Sigmoid colon (tissue), 7 donors: ENCODE results near the gene CCDC57. TPM values are rescaled to one million over a fixed set of nuclear protein-coding genes. Genes with fewer than 3 reads are reported as not detected.

Experiments used
- DNase-seq: peaks from one replicate; pipeline ENCODE4 v3.0.0-alpha.2; 2019
- H3K27ac ChIP-seq, 4 donors: fragments of 200-600 bp; sonication (generic); one replicate each; pipeline ENCODE4 v1.5.1; 2016 to 2019; ENCODE audit warnings: mild to moderate bottlenecking in 1 of 4
- H3K27me3 ChIP-seq, 3 donors: fragments of 200-600 bp; sonication (generic); one replicate each; pipeline ENCODE4 v1.5.1; 2019; ENCODE audit warnings: mild to moderate bottlenecking in 1 of 3
- H3K36me3 ChIP-seq, 4 donors: fragments of 200-600 bp; sonication (generic); one replicate each; pipeline ENCODE4 v1.5.1; 2016 to 2019
- H3K4me1 ChIP-seq, 4 donors: fragments of 200-600 bp; sonication (generic); one replicate each; pipeline ENCODE4 v1.5.1; 2017 to 2019
- H3K4me3 ChIP-seq, 4 donors: fragments of 200-600 bp; sonication (generic); one replicate each; pipeline ENCODE4 v1.5.1; 2017 to 2019; ENCODE audit warnings: mild to moderate bottlenecking in 2 of 4, moderate library complexity in 1 of 4
- H3K9me3 ChIP-seq, 4 donors: fragments of 200-600 bp in 3 of 4; sonication (generic) in 3 of 4; one replicate each; pipeline versions ENCODE4 v1.5.1 to v1.6.1; 2013 to 2019
- CTCF ChIP-seq, 4 experiments: fragments of 450-650 bp in 3 of 4; fragments of 200-600 bp in 1 of 4; IDR thresholded peaks; one replicate each; pipeline ENCODE4 v1.5.1; 2016 to 2019; ENCODE audit warnings: antibody characterized with exemption in 4 of 4, mild to moderate bottlenecking in 3 of 4, moderate library complexity in 2 of 4
- EP300 ChIP-seq, 4 donors: sonication (generic); formaldehyde crosslinking; IDR thresholded peaks; one replicate each; pipeline ENCODE4 v1.6.1; 2017; ENCODE audit warnings: antibody characterized with exemption in 4 of 4
- POLR2A ChIP-seq, 2 donors: fragments of 450-650 bp; IDR thresholded peaks; one replicate each; pipeline ENCODE4 v1.6.1; 2016; ENCODE audit warnings: antibody characterized with exemption in 2 of 2, mild to moderate bottlenecking in 2 of 2, moderate library complexity in 2 of 2
- POLR2AphosphoS5 ChIP-seq, 4 donors: sonication (generic); formaldehyde crosslinking; IDR thresholded peaks; one replicate each; pipeline ENCODE4 v1.6.1; 2017; ENCODE audit warnings: antibody characterized with exemption in 4 of 4
- WGBS, 2 donors: extraction: QIAGEN DNeasy Blood & Tissue Kit; methylation state at CpG; one replicate each; pipeline ENCODE4 v1.1.7; 2013; 5-methylcytosine and 5-hydroxymethylcytosine counted together
- intact Hi-C: fragments of 100-400 bp; cut with DNase I; formaldehyde crosslinking; loops from one replicate; pipeline ENCODE4 v1.15.1; 2023
- polyA plus RNA-seq, 3 donors: library from polyadenylated mRNA; stranded (reverse); fragments of 200-250 nt; gene quantifications; one replicate each; pipeline ENCODE4 v1.2.3, GENCODE V29; 2013
- total RNA-seq, 4 donors: library from RNA; depleted of rRNA; stranded (reverse); fragments of >200 nt; gene quantifications; one replicate each; pipeline ENCODE4 v1.1.0, GENCODE V29; 2016
- donor health status: healthy with polysubstance abuse.
- donor health status: Bipolar disorder and iron deficiency.
- donor health status: healthy.

The CCDC57 gene
- total and polyA plus RNA-seq, 7 donors = 13.3 to 47.8 (median 24.4) TPM

DNA sequence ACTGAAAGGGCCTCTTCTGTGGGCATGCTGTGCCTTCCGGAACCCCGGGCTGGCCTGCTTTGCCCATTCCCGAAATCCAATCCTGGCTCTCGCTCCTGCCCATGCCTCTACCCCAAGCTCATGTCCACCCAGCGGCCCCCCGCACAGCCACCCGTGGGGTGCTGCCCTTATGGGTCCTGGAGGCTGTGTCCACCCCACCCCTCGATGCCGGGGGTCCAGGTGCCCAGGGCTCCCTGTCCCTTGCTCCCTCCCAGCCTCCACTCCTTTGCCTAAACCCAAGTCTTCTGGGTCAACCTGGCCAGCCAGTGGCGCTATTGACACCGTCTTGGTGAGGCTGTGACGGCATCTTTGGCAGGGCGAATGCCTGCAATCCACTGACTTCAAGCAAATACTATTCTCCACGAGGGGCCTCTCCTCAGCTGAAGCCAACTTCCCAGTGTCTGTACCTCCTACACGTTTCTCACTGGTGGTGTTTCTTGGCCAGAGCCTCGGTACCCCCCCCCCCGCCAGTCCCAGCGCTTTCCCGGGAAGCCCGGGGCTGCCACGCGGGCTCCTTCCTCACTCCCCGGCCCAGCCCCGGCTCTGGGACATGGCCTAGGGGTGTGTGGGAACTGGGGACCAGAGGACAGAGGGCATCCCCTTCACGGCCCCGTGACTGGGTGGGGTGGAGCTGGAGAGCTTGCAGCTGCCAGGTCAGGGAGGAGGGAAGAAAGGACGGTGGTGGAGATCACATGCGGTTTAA is 134.9 kb downstream of the CCDC57 start:
- Histone ChIP-seq H3K27me3 (no peaks in the 10 kb centered on the region), H3K27ac (no peak overlapping the region), H3K36me3 (peaks cover 23 to 46% (median 34%) of the 10 kb centered on the region in 4 donors), H3K9me3 (no peaks in the 10 kb centered on the region), H3K4me1 (no peaks in the 10 kb centered on the region), H3K4me3 (no peak overlapping the region)
- intact Hi-C loops = no loop called here
- TF ChIP-seq POLR2A (IDR thresholded peaks at IDR 0.05) (no peak), CTCF (IDR thresholded peaks at IDR 0.05) (no peak), POLR2AphosphoS5 (IDR thresholded peaks at IDR 0.05) (no peak), EP300 (IDR thresholded peaks at IDR 0.05) (no peak)
- DNase-seq = no peak
- 73 to 81% methylated on average over 28 of the region's 28 CpGs for WGBS, 2 donors

DNA sequence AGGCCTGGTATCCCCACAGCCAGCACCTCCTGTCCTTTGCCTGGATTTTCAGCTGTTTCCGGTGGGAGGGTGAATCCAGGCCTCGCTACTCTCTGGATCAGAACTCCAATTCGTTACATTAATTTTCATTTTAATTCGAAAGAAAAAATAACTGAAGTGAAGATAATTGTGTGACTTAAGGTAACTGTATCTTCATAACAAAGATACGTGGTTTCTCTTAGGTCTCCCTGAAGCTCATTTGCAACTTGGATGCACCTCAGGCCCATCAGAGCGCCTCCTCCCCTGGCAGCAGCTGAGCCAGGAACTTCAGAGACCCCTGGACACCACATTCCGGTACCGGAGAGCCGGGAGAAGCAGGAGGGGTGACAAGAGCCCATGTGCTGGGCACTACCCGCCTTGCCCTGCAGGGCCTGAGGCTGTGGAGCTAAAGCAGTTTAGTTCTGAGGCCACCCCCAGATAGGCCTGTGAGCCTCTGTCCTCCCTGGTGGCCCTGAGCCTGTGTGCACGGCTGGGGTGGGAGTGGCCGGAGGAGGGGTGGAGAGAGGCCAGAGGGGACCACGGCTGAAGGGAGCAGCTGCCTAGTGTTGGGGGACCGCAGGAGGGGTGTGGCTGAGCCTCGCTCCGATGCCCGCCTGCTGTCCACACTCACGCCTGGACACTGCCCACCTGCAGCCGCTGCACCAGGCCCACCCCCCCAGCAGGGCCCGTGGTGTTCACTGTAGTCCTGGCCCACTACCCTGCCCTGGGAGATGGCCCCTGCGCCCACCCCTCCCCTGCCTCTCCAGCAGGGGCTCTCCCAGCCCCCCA is 135.7 kb downstream of the CCDC57 start:
- Histone ChIP-seq H3K36me3 (peaks cover 18 to 38% (median 27%) of the 10 kb centered on the region in 4 donors), H3K9me3 (no peaks in the 10 kb centered on the region), H3K27me3 (no peaks in the 10 kb centered on the region), H3K27ac (no peak overlapping the region), H3K4me1 (no peaks in the 10 kb centered on the region), H3K4me3 (no peak overlapping the region)
- TF ChIP-seq POLR2AphosphoS5 (IDR thresholded peaks at IDR 0.05) (no peak), CTCF (IDR thresholded peaks at IDR 0.05) (no peak), POLR2A (IDR thresholded peaks at IDR 0.05) (no peak), EP300 (IDR thresholded peaks at IDR 0.05) (no peak)
- 85% methylated on average over 21 of the region's 21 CpGs for WGBS, 2 donors
- DNase-seq = no peak
- intact Hi-C loops = no loop called here

DNA sequence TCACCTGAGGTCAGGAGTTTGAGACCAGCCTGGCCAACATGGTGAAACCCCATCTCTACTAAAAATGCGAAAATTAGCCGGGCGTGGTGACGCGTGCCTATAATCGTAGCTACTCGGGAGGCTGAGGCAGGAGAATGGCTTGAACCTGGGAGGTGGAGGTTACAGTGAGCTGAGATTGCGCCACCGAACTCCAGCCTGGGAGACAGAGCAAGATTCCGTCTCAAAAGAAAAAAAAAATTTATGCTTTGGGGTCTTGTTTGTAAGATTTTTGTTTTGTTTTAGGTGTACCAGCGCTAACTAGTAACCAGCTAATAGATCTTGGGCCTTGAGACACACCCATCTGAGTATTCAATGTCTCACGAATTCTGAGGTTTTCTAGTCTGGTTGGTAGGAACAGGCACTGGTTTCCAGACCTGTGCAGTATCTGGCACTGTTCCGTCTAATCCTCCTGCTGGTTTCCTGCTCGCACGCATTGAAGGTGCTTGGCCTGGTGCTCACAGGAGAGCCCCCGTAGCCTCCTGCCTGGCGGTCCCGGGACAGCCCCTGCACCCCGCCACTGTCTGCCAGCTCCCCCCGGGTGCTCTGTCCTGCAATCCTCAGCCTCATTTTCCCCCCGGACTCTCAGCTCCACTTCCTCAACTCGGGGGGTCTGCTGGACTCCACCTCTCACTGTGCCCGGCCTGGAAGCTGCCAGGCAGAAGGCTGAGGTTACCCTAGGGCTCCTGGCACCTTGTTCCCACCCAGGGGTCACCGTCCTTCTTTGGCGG is 136.4 kb downstream of the CCDC57 start:
- Histone ChIP-seq H3K36me3 (peaks cover 14 to 30% (median 21%) of the 10 kb centered on the region in 4 donors), H3K27me3 (no peaks in the 10 kb centered on the region), H3K9me3 (no peaks in the 10 kb centered on the region), H3K4me3 (no peak overlapping the region), H3K4me1 (no peaks in the 10 kb centered on the region), H3K27ac (no peak overlapping the region)
- no peak for DNase-seq
- WGBS, 2 donors = 83 to 84% methylated on average over 25 of the region's 25 CpGs
- TF ChIP-seq CTCF (IDR thresholded peaks at IDR 0.05) = no peak
- no peak for TF ChIP-seq POLR2A (IDR thresholded peaks at IDR 0.05)
- TF ChIP-seq POLR2AphosphoS5 (IDR thresholded peaks at IDR 0.05) = no peak
- TF ChIP-seq EP300 (IDR thresholded peaks at IDR 0.05) = no peak
- intact Hi-C loops = no loop called here

- H3K4me3 ChIP-seq = no peak overlapping the region
- H3K4me1 ChIP-seq = no peaks in the 10 kb centered on the region
- DNase-seq = no peak
- 85 to 87% methylated on average over 9 of the region's 9 CpGs for WGBS, 2 donors
- H3K36me3 ChIP-seq = peaks cover 0 to 2% (median 0%) of the 10 kb centered on the region in 4 donors
- no peaks in the 10 kb centered on the region for H3K27me3 ChIP-seq
- no peak overlapping the region for H3K27ac ChIP-seq
- intact Hi-C loops = no loop called here
- H3K9me3 ChIP-seq = no peaks in the 10 kb centered on the region
- TF ChIP-seq CTCF (IDR thresholded peaks at IDR 0.05) (no peak), POLR2AphosphoS5 (IDR thresholded peaks at IDR 0.05) (no peak), POLR2A (IDR thresholded peaks at IDR 0.05) (no peak), EP300 (IDR thresholded peaks at IDR 0.05) (no peak)
Measured at GRCh38 chr17:82073446-82073845, 139.2 kb downstream of the CCDC57 start.
